ENCODE measurements around the gene CNPPD1. TPM values are rescaled to one million over a fixed set of nuclear protein-coding genes. Genes with fewer than 3 reads are reported as not detected.
A peak's percentile ranks its signal among the peaks of the same experiment; 100 is the strongest.

CNPPD1 gene
- total RNA-seq (2014; rRNA removed; shearing (Covaris generic)): 34.7 and 39.0 TPM in 2 replicates

DNA sequence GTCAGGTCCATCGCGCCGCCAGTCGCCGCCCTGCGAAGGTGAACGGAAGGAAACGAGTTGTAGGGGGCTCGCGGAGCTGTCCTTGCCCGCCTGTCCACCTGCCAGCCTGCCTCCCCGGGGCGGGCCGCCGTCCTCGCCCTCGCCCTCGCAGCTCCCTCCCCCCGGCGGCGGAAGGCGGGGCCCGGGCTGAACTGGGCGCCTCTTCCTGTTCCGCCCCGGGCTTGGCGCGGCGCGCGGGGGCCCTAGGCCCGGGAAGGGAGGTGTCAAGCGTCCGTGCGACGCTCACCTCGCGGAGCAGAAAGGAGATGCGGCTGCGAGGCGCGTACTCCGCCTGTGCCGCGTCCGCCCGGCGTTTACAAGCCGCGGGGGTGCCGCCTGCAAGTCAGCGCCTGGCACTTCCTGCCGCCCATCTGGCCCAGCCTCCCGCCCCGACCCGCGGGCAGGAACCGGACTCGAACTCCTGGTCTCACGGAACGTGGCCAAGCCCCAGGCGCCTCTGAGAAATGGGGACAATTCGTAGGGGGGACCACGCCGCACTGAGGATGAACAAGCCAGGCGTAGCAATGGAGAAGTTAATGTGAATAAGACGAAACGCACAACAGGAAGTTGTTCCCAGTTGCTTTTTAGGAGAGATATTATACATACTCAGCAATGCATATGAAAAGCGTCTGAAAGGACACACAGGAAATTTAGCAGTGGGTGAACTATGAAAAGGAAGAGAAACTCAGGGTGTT, at the start of gene CNPPD1:
CNPPD1 (minus strand) TSS at position 108 of the 734 bp plus-strand sequence; CDS start at position 11, 97 bp downstream.
- DNase-seq (ENCODE audit: low spot score): peak; percentile 85
- in situ Hi-C loops (cut with HindIII; ENCODE audit: low sequenced_read_pairs): no loop called here

GRCh38 chr2:219225350-219225749, 48.6 kb upstream of the CNPPD1 start:
- in situ Hi-C loops (cut with HindIII; ENCODE audit: low sequenced_read_pairs): no loop called here
- no peak for DNase-seq (ENCODE audit: low spot score)

- in situ Hi-C loops (cut with HindIII; ENCODE audit: low sequenced_read_pairs): no loop called here
- no peak for DNase-seq (ENCODE audit: low spot score)
These were observed 47.3 kb upstream of the CNPPD1 start for GRCh38 chr2:219223831-219224610.

GRCh38 chr2:219221957-219222518, 45.3 kb upstream of the CNPPD1 start:
- no peak for DNase-seq (ENCODE audit: low spot score)
- in situ Hi-C loops (cut with HindIII; ENCODE audit: low sequenced_read_pairs): no loop called here

DNA sequence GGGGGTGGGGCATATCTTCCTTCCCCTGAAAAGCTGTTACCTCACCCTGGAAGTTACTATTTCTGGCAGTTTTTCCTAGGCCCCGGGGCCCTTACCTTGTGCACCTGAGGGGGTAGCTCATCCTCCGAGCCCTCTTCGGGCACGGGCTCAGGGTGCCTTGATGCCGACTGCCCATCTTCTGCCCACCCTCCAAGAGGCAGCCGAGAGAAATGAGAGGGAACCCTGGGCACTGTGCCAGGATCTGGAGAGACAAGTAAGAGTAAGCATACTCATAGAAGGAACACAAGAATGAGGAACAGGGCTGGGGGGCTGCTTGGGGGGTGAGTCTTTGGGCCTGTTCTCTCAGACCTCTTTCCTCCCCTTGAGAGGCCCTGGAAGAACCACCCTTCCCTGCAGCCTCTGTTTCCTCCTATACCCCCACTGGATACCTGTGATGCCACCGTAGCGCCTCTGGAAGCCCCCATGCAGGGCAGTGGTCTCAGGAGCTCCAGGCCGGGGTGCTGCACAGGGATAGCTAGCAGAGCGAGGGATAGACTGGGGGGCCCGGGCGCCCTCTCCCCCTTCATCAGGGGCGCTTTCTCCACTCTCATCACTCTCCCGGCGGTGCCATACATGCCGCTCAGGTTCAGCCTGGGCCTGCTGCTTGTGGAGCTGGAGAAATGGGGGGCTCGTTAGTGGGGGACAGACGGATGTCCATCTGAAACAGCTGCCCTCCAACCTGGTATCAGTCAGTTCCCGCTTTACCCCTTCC, 44.1 kb upstream of the CNPPD1 start:
- no peak for DNase-seq (ENCODE audit: low spot score)
- in situ Hi-C loops (cut with HindIII; ENCODE audit: low sequenced_read_pairs): no loop called here

DNA sequence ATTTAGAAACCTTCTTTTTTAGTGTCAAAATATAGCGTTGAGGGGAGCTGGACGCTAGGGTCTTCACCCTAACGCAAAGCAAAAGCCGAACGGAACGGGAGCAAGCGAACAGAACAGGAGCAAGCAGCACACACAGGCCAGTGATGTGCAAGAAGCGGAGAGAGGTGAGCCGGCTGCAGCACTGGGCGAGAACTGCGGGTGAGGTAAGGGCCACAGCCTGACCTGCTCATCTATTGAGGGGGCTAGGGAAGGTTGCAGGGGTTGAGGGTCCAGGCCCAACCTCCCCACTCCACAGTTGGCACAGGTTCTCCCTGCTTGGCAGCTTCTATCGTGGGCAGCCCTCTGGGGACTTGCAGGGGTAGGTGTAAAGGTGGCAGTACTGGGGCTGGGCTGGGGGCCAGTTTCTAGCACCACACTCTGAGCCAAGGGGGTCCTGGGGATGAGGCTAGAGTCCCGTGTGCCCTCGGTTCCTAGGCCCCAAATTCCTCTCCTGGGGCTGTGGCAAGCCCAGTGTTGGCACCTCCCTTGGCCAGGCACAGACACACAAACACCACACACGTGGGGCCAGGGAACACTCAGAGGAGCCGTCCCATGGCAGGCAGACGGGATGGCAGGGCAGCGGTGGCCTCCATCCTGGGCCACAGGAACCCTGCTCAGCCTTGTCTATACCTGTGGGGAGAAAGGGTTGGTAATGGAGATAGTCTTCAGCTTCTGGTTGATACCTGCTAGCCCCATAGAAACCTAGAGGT, 43.2 kb upstream of the CNPPD1 start:
- in situ Hi-C loops (cut with HindIII; ENCODE audit: low sequenced_read_pairs): no loop called here
- DNase-seq (ENCODE audit: low spot score): no peak

GRCh38 chr2:219218732-219219701, 42.3 kb upstream of the CNPPD1 start, which contains the start of gene ABCB6:
ABCB6 (minus strand) TSS chr2:219218958; CDS start chr2:219218673, 285 bp downstream.
- peak; percentile 93 for DNase-seq (ENCODE audit: low spot score)
- in situ Hi-C loops (cut with HindIII; ENCODE audit: low sequenced_read_pairs): no loop called here

DNA sequence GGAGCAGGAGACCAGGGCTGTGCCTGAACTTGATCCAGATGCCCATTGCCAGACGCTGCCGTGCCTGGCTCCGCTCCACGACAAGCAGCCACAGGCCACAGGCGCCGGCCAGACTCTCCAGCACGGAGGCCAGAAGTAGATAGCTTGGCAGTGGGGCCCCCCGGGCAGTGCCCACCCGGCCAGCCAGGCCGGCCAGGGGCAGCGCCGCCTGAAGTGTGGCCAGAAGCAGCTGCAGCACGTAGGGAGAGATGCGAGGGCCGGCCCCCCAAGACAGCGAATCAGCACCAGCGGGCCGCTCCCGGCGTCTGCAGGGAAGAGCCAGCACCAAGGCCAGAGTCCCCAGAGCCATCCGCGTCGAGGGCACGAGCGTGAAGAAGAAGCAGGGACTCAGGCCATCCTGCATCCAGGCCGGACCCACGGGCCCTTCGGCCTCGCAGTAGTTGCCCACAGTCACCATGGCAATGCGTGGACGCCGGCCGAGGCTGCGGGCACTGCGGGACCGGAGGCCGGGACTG, 41.5 kb upstream of the CNPPD1 start:
- DNase-seq (ENCODE audit: low spot score): no peak

GRCh38 chr2:219216535-219216915, 39.8 kb upstream of the CNPPD1 start:
- DNase-seq (ENCODE audit: low spot score): no peak
- in situ Hi-C loops (cut with HindIII; ENCODE audit: low sequenced_read_pairs): no loop called here

More for the DNA sequence above, 41.5 kb upstream of the CNPPD1 start:
- in situ Hi-C loops (cut with HindIII; ENCODE audit: low sequenced_read_pairs): no loop called here

DNA sequence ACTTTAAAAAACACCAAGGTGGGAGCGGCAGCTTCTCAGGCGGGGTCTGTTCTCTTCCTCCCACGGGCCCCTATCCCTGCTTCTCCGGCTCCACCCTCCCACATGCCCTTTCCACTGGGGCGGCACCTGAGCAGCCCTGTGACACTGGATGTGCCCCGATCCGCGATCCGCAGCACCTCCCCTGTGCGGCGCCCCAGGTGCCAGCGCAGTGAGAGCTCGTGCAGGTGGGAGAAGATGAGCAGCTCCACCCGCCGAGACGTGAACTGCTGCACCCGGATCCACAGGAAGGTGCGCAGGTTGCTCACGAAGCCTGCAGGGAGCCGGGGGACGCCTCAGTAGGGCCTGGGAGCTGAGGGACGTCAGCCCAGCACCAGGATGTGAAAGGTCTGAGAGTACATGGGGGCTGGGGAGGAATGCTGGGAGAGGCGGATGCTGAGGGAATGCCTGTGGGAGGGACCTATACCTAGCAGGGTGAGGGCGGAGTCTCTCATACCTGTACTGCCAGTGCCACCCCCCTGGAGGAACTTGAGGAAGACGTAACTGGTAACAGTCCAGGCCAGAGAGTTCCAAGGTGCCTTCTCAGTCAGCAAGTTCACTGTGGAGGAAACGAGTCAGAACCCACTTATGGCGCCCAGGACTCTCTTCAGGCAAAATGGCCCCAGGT, 39.3 kb upstream of the CNPPD1 start:
- DNase-seq (ENCODE audit: low spot score): no peak
- in situ Hi-C loops (cut with HindIII; ENCODE audit: low sequenced_read_pairs): no loop called here

- in situ Hi-C loops (cut with HindIII; ENCODE audit: low sequenced_read_pairs): no loop called here
- DNase-seq (ENCODE audit: low spot score): no peak
These were observed 38.1 kb upstream of the CNPPD1 start for GRCh38 chr2:219214786-219215185.

DNA sequence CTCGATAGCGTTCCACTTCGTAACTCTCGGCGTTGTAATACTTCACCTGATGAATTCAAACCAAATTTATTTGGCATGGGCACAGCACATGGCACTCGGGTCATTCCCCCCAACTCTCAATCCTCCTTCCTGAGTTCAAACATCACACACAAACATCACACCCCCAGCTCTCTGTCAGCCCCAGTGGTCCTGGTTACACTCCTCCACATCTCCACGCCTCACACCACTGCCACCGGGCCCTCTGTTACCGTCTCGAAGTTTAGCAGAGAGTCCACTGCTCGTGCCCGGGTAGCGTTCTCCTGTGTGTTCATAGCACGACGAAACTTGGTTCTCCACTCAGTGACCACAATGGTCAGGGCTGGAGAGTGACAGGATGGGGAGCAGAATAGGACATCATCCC, 37.4 kb upstream of the CNPPD1 start:
- DNase-seq (ENCODE audit: low spot score): no peak
- in situ Hi-C loops (cut with HindIII; ENCODE audit: low sequenced_read_pairs): no loop called here

GRCh38 chr2:219213486-219214071, 36.9 kb upstream of the CNPPD1 start:
- DNase-seq (ENCODE audit: low spot score): no peak
- in situ Hi-C loops (cut with HindIII; ENCODE audit: low sequenced_read_pairs): no loop called here

GRCh38 chr2:219213026-219213415, 36.3 kb upstream of the CNPPD1 start:
- no peak for DNase-seq (ENCODE audit: low spot score)
- in situ Hi-C loops (cut with HindIII; ENCODE audit: low sequenced_read_pairs): no loop called here

DNA sequence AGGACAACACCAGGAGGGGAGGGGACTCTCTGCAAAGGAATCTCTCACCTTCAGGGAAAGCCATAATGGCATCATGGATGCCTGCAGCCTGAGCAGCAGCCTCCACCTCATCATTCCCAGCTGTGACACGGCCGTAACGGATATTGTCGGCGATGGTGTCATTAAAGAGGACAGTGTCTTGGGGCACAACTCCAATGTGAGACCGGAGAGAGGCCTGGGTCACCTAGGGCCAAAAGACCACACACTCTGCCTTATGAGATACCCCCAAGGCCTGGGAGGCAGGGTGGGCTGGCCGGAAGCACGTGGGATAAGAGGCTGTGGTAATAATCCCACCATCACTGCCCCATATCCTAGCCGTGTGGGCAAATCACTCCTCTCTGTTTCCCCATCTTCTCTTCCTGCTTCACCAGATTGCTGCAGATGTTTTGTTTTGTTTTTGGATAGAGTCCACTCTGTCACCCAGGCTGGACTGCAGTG, 34.2 kb upstream of the CNPPD1 start:
- in situ Hi-C loops (cut with HindIII; ENCODE audit: low sequenced_read_pairs): no loop called here
- DNase-seq (ENCODE audit: low spot score): no peak

GRCh38 chr2:219210196-219210885, 33.6 kb upstream of the CNPPD1 start:
- no peak for DNase-seq (ENCODE audit: low spot score)

More at GRCh38 chr2:219210196-219210885, 33.6 kb upstream of the CNPPD1 start:
- in situ Hi-C loops (cut with HindIII; ENCODE audit: low sequenced_read_pairs): no loop called here

All from G401 (cell line).